Measurements from ENCODE around the gene SLAMF8.

The SLAMF8 gene

GRCh38 chr1:159821171-159821867, 5.4 kb upstream of the SLAMF8 start:
- DNase-seq = no peak

GRCh38 chr1:159823406-159823805, 3.3 kb upstream of the SLAMF8 start:
- no peak for DNase-seq

- no peak for DNase-seq
These were observed 1.1 kb upstream of the SLAMF8 start for GRCh38 chr1:159825564-159825963.

GRCh38 chr1:159827102-159827490, 423 bp downstream of the SLAMF8 start:
- no peak for DNase-seq

GRCh38 chr1:159827549-159827948, 876 bp downstream of the SLAMF8 start:
- no peak for DNase-seq

- DNase-seq = no peak
These were observed 1.5 kb downstream of the SLAMF8 start for GRCh38 chr1:159828176-159828575.

GRCh38 chr1:159828581-159829272, 2.1 kb downstream of the SLAMF8 start:
- no peak for DNase-seq

- no peak for DNase-seq
These were observed 2.6 kb downstream of the SLAMF8 start for GRCh38 chr1:159829273-159829634.

GRCh38 chr1:159829822-159830465, 3.3 kb downstream of the SLAMF8 start:
- no peak for DNase-seq

- no peak for DNase-seq
These were observed 4.0 kb downstream of the SLAMF8 start for GRCh38 chr1:159830722-159831121.

GRCh38 chr1:159831412-159832141, 4.9 kb downstream of the SLAMF8 start:
- DNase-seq = no peak

- no peak for DNase-seq
These were observed 5.6 kb downstream of the SLAMF8 start for GRCh38 chr1:159832309-159832708.

- DNase-seq = no peak
These were observed 8.7 kb downstream of the SLAMF8 start for GRCh38 chr1:159835356-159835755.

- DNase-seq = no peak
These were observed 9.3 kb downstream of the SLAMF8 start for GRCh38 chr1:159835862-159836525.

- DNase-seq = no peak
These were observed 12.0 kb downstream of the SLAMF8 start for GRCh38 chr1:159838715-159839114.

GRCh38 chr1:159839116-159839849, 12.6 kb downstream of the SLAMF8 start:
- DNase-seq = no peak

- DNase-seq = no peak
These were observed 15.1 kb downstream of the SLAMF8 start for GRCh38 chr1:159841749-159842148.

- DNase-seq = no peak
These were observed 16.8 kb downstream of the SLAMF8 start for GRCh38 chr1:159843459-159843858.

GRCh38 chr1:159845751-159846629, 19.3 kb downstream of the SLAMF8 start:
- no peak for DNase-seq

GRCh38 chr1:159847231-159847630, 20.6 kb downstream of the SLAMF8 start:
- DNase-seq = no peak

- no peak for DNase-seq
These were observed 21.7 kb downstream of the SLAMF8 start for GRCh38 chr1:159848326-159848725.
